Measurements from ENCODE around the gene RUNX2. TPM values are rescaled to one million over a fixed set of nuclear protein-coding genes. Genes with fewer than 3 reads are reported as not detected.

Gene RUNX2
- total and polyA plus RNA-seq, 5 donors = 0.26 to 0.93 (median 0.39) TPM

DNA sequence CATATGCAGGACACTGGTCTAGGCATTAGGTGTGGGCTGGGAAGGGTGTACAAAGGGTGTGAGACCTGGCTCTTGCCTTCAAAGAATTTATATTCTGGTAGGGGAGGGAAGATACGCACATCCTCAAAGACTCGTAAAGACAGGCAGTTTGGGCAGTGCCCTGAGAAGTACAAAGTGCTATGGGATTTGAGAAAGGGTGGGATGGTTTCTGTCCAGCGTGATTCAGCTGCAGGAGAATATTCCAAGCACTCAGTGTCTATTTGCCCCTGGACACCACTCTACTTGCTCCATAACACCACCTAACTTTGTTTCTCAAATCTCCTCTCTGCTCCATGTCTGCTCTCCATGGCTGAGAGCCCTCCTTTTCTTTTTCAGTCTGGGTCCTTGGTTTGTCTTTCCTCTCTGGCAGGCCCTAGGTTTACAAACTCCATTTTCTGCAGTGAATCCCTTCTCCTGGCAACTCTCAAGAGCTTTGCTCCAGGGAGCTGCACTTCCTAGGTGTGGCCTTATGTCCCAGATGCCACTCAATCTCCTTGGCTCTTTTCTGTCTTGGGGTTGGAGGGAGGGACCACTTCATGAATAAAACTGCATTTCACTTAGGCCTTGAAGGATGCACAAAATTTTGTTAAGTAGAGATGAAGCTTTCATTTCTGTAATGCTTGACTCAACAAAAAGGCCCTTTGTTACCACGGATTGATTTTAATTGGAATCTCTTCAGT is 377.2 kb downstream of the RUNX2 start:
- H3K27ac ChIP-seq (ENCODE audit: low read length) = no peak overlapping the region
- H3K9me3 ChIP-seq (ENCODE audit: control insufficient read depth, low read length) = no peaks in the 10 kb centered on the region
- H3K27me3 ChIP-seq (ENCODE audit: control insufficient read depth, insufficient read depth) = no peaks in the 10 kb centered on the region
- H3K4me3 ChIP-seq (ENCODE audit: low read length) = no peak overlapping the region
- 81% methylated on average over 4 of the region's 4 CpGs for WGBS
- DNase-seq (no peak), ATAC-seq (no peak)
- intact Hi-C loops (cut with DNase I) = no loop called here
- no peaks in the 10 kb centered on the region for H3K4me1 ChIP-seq (ENCODE audit: control insufficient read depth, insufficient read depth, low read length)

DNA sequence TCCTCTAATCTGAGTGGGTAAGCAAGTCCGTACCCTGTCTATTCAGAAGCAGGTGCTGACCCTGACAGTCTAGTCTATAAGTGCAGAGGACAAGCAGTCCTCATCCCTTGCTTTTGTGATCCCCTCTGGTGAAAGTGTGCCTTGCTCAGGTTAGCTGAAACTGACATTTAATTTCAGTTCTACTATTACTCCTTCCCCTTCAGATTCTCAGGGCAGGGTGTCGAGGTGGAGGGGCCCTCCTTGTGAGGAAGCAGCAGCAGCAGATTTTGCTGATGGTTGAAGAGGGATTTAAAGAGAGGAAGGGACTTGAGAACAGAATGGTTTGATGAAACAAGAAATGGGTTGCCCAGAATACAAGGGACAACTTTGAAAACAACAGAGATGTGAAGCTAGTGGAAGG is 378.2 kb downstream of the RUNX2 start:
- Histone ChIP-seq H3K4me3 (ENCODE audit: low read length) (no peak overlapping the region), H3K9me3 (ENCODE audit: control insufficient read depth, low read length) (no peaks in the 10 kb centered on the region), H3K27ac (ENCODE audit: low read length) (no peak overlapping the region), H3K4me1 (ENCODE audit: control insufficient read depth, insufficient read depth, low read length) (no peaks in the 10 kb centered on the region), H3K27me3 (ENCODE audit: control insufficient read depth, insufficient read depth) (no peaks in the 10 kb centered on the region)
- no peak for DNase-seq
- intact Hi-C loops (cut with DNase I) = no loop called here
- ATAC-seq = no peak
- 32% methylated on average over 2 of the region's 2 CpGs for WGBS

DNA sequence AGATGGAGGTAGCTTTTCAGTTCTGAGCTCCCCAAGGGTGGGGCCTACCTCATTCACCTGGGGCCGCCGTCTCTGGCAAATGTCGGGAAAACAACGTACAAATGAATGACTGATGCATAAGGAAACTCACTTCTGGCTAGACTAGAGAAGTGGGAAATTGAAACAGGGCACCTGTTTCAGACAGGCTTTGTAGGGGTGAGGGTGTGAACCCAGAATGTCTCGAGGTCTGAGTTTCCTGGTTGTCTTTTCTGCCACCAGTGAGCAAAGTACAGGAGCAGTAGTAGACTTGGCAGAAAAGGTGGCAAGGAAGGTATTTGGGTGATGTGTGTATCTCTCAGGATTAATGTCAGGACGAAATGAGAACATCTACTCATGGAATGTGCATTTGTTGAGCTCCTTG is 379.0 kb downstream of the RUNX2 start:
- intact Hi-C loops (cut with DNase I) = no loop called here
- 85% methylated on average over 6 of the region's 6 CpGs for WGBS

DNA sequence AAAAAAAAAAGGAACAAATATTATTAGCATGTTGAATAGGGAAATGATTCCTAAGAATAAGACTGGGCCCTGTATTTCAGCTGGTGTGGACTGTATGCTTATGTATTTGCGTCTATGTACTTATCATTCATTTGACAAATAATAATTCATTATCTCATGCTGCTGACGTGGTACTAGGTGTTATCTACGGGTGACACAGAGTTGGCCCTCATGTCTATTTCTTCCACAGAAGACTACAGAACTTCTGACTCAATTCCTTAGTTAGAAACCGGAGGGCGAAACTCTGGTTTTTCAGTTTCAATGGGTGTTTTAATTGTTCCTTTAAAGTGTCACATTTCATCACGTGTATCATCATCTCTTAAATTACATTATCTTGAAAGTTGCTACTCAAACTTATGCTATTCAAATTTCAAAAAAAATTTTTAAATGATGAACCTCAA is 381.7 kb downstream of the RUNX2 start:
- Histone ChIP-seq H3K4me1 (ENCODE audit: control insufficient read depth, insufficient read depth, low read length) (no peaks in the 10 kb centered on the region), H3K27ac (ENCODE audit: low read length) (no peak overlapping the region), H3K4me3 (ENCODE audit: low read length) (no peak overlapping the region), H3K9me3 (ENCODE audit: control insufficient read depth, low read length) (no peaks in the 10 kb centered on the region), H3K27me3 (ENCODE audit: control insufficient read depth, insufficient read depth) (no peaks in the 10 kb centered on the region)
- no peak for ATAC-seq
- DNase-seq = no peak
- 57% methylated on average over 6 of the region's 6 CpGs for WGBS
- intact Hi-C loops (cut with DNase I) = loop anchor here (5.0 to 10.0 kb wide), 5 partner anchors 285 to 1235 kb away; no protein-coding TSS in a partner anchor

More for the DNA sequence above, 379.0 kb downstream of the RUNX2 start:
- DNase-seq (no peak), ATAC-seq (no peak)
- Histone ChIP-seq H3K4me3 (ENCODE audit: low read length) (no peak overlapping the region), H3K27me3 (ENCODE audit: control insufficient read depth, insufficient read depth) (no peaks in the 10 kb centered on the region), H3K9me3 (ENCODE audit: control insufficient read depth, low read length) (no peaks in the 10 kb centered on the region), H3K27ac (ENCODE audit: low read length) (no peak overlapping the region), H3K4me1 (ENCODE audit: control insufficient read depth, insufficient read depth, low read length) (no peaks in the 10 kb centered on the region)

GRCh38 chr6:45710304-45710821 is 382.2 kb downstream of the RUNX2 start:
- ATAC-seq = no peak
- WGBS = 70% methylated on average over 5 of the region's 5 CpGs
- Histone ChIP-seq H3K9me3 (ENCODE audit: control insufficient read depth, low read length) (no peaks in the 10 kb centered on the region), H3K27ac (ENCODE audit: low read length) (no peak overlapping the region), H3K4me3 (ENCODE audit: low read length) (no peak overlapping the region), H3K4me1 (ENCODE audit: control insufficient read depth, insufficient read depth, low read length) (no peaks in the 10 kb centered on the region), H3K27me3 (ENCODE audit: control insufficient read depth, insufficient read depth) (no peaks in the 10 kb centered on the region)
- DNase-seq = no peak
- intact Hi-C loops (cut with DNase I) = loop anchor here (5.0 to 10.0 kb wide), 5 partner anchors 286 to 1236 kb away; no protein-coding TSS in a partner anchor

GRCh38 chr6:45712076-45712475 is 383.9 kb downstream of the RUNX2 start:
- H3K4me3 ChIP-seq (ENCODE audit: low read length) = no peak overlapping the region
- 89% methylated on average over 11 of the region's 11 CpGs for WGBS
- intact Hi-C loops (cut with DNase I) = loop anchor here (5.0 to 10.0 kb wide), 5 partner anchors 287 to 1237 kb away; no protein-coding TSS in a partner anchor
- no peaks in the 10 kb centered on the region for H3K9me3 ChIP-seq (ENCODE audit: control insufficient read depth, low read length)
- no peaks in the 10 kb centered on the region for H3K4me1 ChIP-seq (ENCODE audit: control insufficient read depth, insufficient read depth, low read length)
- no peaks in the 10 kb centered on the region for H3K27me3 ChIP-seq (ENCODE audit: control insufficient read depth, insufficient read depth)
- no peak for ATAC-seq
- H3K27ac ChIP-seq (ENCODE audit: low read length) = no peak overlapping the region
- DNase-seq = no peak

DNA sequence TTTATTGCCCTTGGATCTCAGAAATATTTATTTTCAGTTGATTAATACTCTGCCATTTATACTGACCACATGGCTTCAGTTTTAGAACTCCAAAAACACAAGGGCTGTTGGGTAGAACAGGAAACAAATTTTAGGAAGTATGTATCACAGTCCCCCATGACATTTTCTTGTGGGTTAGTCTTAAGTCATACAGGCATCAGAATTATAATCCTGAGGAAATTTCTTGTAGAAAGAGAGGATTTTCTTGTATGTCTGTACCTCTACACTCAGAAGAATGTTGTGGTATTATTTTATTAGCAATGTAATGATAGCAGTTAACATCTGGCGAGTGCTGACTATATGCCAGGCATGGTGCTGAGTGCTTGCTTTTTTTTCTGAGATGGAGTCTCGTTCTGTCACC is 384.7 kb downstream of the RUNX2 start:
- 76% methylated on average over 2 of the region's 2 CpGs for WGBS
- H3K4me3 ChIP-seq (ENCODE audit: low read length) = no peak overlapping the region
- no peaks in the 10 kb centered on the region for H3K9me3 ChIP-seq (ENCODE audit: control insufficient read depth, low read length)
- H3K27ac ChIP-seq (ENCODE audit: low read length) = no peak overlapping the region
- intact Hi-C loops (cut with DNase I) = loop anchor here (5.0 to 10.0 kb wide), 5 partner anchors 288 to 1238 kb away; no protein-coding TSS in a partner anchor
- H3K27me3 ChIP-seq (ENCODE audit: control insufficient read depth, insufficient read depth) = no peaks in the 10 kb centered on the region
- no peaks in the 10 kb centered on the region for H3K4me1 ChIP-seq (ENCODE audit: control insufficient read depth, insufficient read depth, low read length)
- DNase-seq = no peak
- no peak for ATAC-seq

Other genes with a start within 250 kb of the RUNX2 start
- 1 to 10 TPM; 3.8 to 4.5 (median 4.1) TPM for gene SUPT3H, start 49.6 kb downstream of the RUNX2 start, total RNA-seq
- gene SUPT3H, start 49.6 kb downstream of the RUNX2 start, polyA plus RNA-seq = 3.1 TPM

Measured in right cardiac atrium (tissue), 5 donors.